CD14-positive monocyte (primary cell): ENCODE results near the gene ENTHD1. TPM values are rescaled to one million over a fixed set of nuclear protein-coding genes. Genes with fewer than 3 reads are reported as not detected.

ENCODE experiments used
- DNase-seq, 3 donors: peaks; one replicate each; pipeline ENCODE4 v3.0.0-alpha.2; 2011 to 2022
- H2AFZ ChIP-seq: 2 replicates; pipeline ENCODE4 v1.6.0; 2012; ENCODE audit warnings: mild to moderate bottlenecking, low read depth, low read length, inconsistent platforms; ENCODE audit not compliant: insufficient read depth, poor library complexity, severe bottlenecking
- H3K27ac ChIP-seq, 2 donors: 1 replicate in 1 of 2; 2 replicates in 1 of 2; pipeline ENCODE4 v1.5.1; 2012 to 2013; ENCODE audit warnings: low read length in 2 of 2, control low read depth in 1 of 2, inconsistent platforms in 1 of 2, low read depth in 1 of 2, mild to moderate bottlenecking in 1 of 2
- H3K27me3 ChIP-seq, 2 donors: one replicate each; pipeline versions ENCODE4 v1.6.0 to v1.6.1; 2011 to 2013; ENCODE audit warnings: low read length in 2 of 2; ENCODE audit not compliant: control insufficient read depth in 2 of 2, insufficient read depth in 2 of 2
- H3K36me3 ChIP-seq, 2 donors: replicated peaks in 1 of 2; 1 replicate in 1 of 2; 2 replicates in 1 of 2; pipeline versions ENCODE4 v1.5.1 to v1.6.1; 2012 to 2013; ENCODE audit warnings: low read length in 2 of 2, control low read depth in 1 of 2, inconsistent platforms in 1 of 2, mild to moderate bottlenecking in 1 of 2; ENCODE audit not compliant: insufficient read depth in 2 of 2, control insufficient read depth in 1 of 2
- H3K4me1 ChIP-seq, 2 donors: 1 replicate in 1 of 2; 2 replicates in 1 of 2; pipeline versions ENCODE4 v1.5.1 to v1.6.1; 2012 to 2013; ENCODE audit warnings: low read length in 2 of 2, control low read depth in 1 of 2, inconsistent platforms in 1 of 2, mild to moderate bottlenecking in 1 of 2, moderate library complexity in 1 of 2; ENCODE audit not compliant: insufficient read depth in 2 of 2, control insufficient read depth in 1 of 2
- H3K4me2 ChIP-seq: replicated peaks from 2 replicates; pipeline ENCODE3; 2012; ENCODE audit warnings: low read length, moderate library complexity, mild to moderate bottlenecking; ENCODE audit not compliant: poor library complexity, severe bottlenecking; ENCODE audit errors: extremely low read depth
- H3K4me3 ChIP-seq, 3 experiments: fragments of 200-600 bp in 1 of 3; sonication (generic) in 1 of 3; replicated peaks in 1 of 3; 1 replicate in 2 of 3; 2 replicates in 1 of 3; pipeline ENCODE4 v1.5.1; 2011 to 2013; ENCODE audit warnings: low read length in 3 of 3, mild to moderate bottlenecking in 3 of 3, control low read depth in 2 of 3, low read depth in 2 of 3, inconsistent platforms in 1 of 3, moderate library complexity in 1 of 3
- H3K79me2 ChIP-seq: 2 replicates; pipeline ENCODE4 v1.6.0; 2012; ENCODE audit warnings: mild to moderate bottlenecking, control low read depth, inconsistent platforms, low read length, moderate library complexity; ENCODE audit not compliant: insufficient read depth
- H3K9ac ChIP-seq: 2 replicates; pipeline ENCODE4 v1.6.0; 2017; ENCODE audit warnings: low read length, mild to moderate bottlenecking; ENCODE audit not compliant: insufficient read depth, poor library complexity, severe bottlenecking
- H3K9me3 ChIP-seq, 2 donors: replicated peaks in 1 of 2; 1 replicate in 1 of 2; 2 replicates in 1 of 2; pipeline versions ENCODE4 v1.5.1 to v1.6.1; 2012 to 2013; ENCODE audit warnings: low read length in 2 of 2, control low read depth in 1 of 2; ENCODE audit not compliant: control insufficient read depth in 1 of 2, insufficient read depth in 1 of 2
- H4K20me1 ChIP-seq: 2 replicates; pipeline ENCODE4 v1.6.0; 2012; ENCODE audit warnings: mild to moderate bottlenecking, low read length, control low read depth, moderate library complexity; ENCODE audit not compliant: insufficient read depth
- H3K27ac Mint-ChIP-seq, 7 donors: one replicate each; pipeline ENCODE4 v1.8.0; 2020; ENCODE audit warnings: mild to moderate bottlenecking in 7 of 7, mixed read lengths in 7 of 7, moderate library complexity in 6 of 7, inconsistent platforms in 2 of 7
- H3K27me3 Mint-ChIP-seq, 3 donors: one replicate each; pipeline ENCODE4 v1.8.0; 2021 to 2022; ENCODE audit warnings: low read depth in 3 of 3, mild to moderate bottlenecking in 3 of 3, mixed read lengths in 3 of 3, moderate library complexity in 3 of 3, inconsistent platforms in 1 of 3
- H3K36me3 Mint-ChIP-seq, 2 donors: one replicate each; pipeline ENCODE4 v1.8.0; 2020; ENCODE audit warnings: mixed read lengths in 2 of 2, inconsistent platforms in 1 of 2, mild to moderate bottlenecking in 1 of 2
- H3K4me1 Mint-ChIP-seq: one replicate; pipeline ENCODE4 v1.8.0; 2020; ENCODE audit warnings: mild to moderate bottlenecking, mixed read lengths
- H3K4me3 Mint-ChIP-seq, 2 donors: one replicate each; pipeline ENCODE4 v1.8.0; 2020; ENCODE audit warnings: mild to moderate bottlenecking in 2 of 2, mixed read lengths in 2 of 2, moderate library complexity in 1 of 2
- H3K9me3 Mint-ChIP-seq, 7 donors: one replicate each; pipeline ENCODE4 v1.8.0; 2020 to 2022; ENCODE audit warnings: mixed read lengths in 7 of 7, mild to moderate bottlenecking in 6 of 7, moderate library complexity in 6 of 7, inconsistent platforms in 2 of 7
- WGBS: methylation state at CpG from one replicate; pipeline ENCODE4 v1.1.5; 2013; ENCODE audit warnings: missing lambda C conversion rate; ENCODE audit not compliant: insufficient coverage; 5-methylcytosine and 5-hydroxymethylcytosine counted together
- intact Hi-C, 2 donors: fragments of 100-400 bp; cut with micrococcal nuclease; formaldehyde crosslinking; loops; one replicate each; pipeline versions ENCODE4 v1.15.0 to v1.15.1; 2023
- polyA plus RNA-seq, 3 donors: library from polyadenylated mRNA; depleted of rRNA in 1 of 3; unstranded in 2 of 3; stranded (reverse) in 1 of 3; fragments of 300-500 nt in 2 of 3; fragments of >200 nt in 1 of 3; fragmentation: Illumina TruSeq in 2 of 3; gene quantifications; 1 replicate in 2 of 3; 2 replicates in 1 of 3; pipeline ENCODE4 v1.2.3, GENCODE V29; 2012 to 2021
- TF ChIP-seq, protein P1 (sequence below): fragments of 200-600 bp; IDR thresholded peaks from one replicate; pipeline ENCODE4 v1.8.0; 2022; ENCODE audit warnings: antibody characterized with exemption, mild to moderate bottlenecking

The ENTHD1 gene
- polyA plus RNA-seq, 3 donors = not detected

DNA sequence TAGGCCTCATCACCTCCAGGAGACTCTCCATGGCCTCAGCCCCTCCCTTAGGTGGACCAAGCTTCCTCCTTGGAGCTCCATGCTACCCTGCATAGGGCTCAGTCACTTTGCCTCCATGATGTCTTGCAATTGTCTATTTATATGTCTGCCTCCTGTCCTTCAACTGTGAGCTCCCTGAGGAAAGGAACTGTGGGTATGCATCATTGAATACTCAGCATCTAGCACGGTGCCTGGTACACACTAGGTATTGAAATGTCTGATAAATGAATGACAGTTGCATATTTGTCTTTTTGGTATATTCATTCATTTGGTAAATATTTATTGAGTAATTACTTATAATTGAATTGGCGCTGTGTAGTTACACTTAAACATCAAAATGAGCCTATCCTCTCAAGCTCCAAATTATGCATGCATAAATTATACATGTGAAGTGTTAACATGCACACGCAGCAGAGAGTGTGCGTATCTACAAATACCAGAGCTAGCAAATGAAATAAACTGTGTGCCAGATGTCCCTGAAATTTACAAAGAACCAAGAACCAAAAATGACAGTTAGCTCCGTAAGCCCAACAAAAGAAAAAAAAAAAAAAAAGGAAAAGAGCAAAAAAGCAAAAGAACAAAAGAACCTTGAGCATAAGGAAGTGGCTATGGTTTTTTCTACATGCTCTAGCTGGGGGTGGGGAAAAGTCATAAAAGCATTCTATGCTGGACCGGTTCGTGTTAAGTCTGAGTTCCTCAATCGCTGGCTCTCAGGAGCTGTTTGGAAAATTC lies 32.5 kb upstream of the ENTHD1 start:
- no peaks in the 10 kb centered on the region for H3K27me3 ChIP-seq
- no peaks in the 10 kb centered on the region for H3K79me2 ChIP-seq
- no peak overlapping the region for H3K9ac ChIP-seq
- 36% methylated on average over 5 of the region's 8 CpGs for WGBS
- H3K4me1 Mint-ChIP-seq = peaks cover 27% of the 10 kb centered on the region
- H3K27ac ChIP-seq = no peak overlapping the region
- no peaks in the 10 kb centered on the region for H3K36me3 Mint-ChIP-seq
- H3K9me3 Mint-ChIP-seq = no peaks in the 10 kb centered on the region
- peaks cover 0 to 5% (median 0%) of the 10 kb centered on the region in 3 donors for H3K27me3 Mint-ChIP-seq
- H3K36me3 ChIP-seq = no peaks in the 10 kb centered on the region
- no peak for DNase-seq
- H3K4me3 Mint-ChIP-seq = no peak overlapping the region
- intact Hi-C loops = no loop called here
- H3K4me3 ChIP-seq = no peak overlapping the region
- H4K20me1 ChIP-seq = no peaks in the 10 kb centered on the region
- H3K9me3 ChIP-seq = no peaks in the 10 kb centered on the region
- no peak overlapping the region for H3K4me2 ChIP-seq
- H2AFZ ChIP-seq = no peak overlapping the region
- peaks cover 29 to 38% of the 10 kb centered on the region in 2 donors for H3K4me1 ChIP-seq
- TF ChIP-seq, protein P1, sequence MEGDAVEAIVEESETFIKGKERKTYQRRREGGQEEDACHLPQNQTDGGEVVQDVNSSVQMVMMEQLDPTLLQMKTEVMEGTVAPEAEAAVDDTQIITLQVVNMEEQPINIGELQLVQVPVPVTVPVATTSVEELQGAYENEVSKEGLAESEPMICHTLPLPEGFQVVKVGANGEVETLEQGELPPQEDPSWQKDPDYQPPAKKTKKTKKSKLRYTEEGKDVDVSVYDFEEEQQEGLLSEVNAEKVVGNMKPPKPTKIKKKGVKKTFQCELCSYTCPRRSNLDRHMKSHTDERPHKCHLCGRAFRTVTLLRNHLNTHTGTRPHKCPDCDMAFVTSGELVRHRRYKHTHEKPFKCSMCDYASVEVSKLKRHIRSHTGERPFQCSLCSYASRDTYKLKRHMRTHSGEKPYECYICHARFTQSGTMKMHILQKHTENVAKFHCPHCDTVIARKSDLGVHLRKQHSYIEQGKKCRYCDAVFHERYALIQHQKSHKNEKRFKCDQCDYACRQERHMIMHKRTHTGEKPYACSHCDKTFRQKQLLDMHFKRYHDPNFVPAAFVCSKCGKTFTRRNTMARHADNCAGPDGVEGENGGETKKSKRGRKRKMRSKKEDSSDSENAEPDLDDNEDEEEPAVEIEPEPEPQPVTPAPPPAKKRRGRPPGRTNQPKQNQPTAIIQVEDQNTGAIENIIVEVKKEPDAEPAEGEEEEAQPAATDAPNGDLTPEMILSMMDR = no peak
- no peak overlapping the region for H3K27ac Mint-ChIP-seq

DNA sequence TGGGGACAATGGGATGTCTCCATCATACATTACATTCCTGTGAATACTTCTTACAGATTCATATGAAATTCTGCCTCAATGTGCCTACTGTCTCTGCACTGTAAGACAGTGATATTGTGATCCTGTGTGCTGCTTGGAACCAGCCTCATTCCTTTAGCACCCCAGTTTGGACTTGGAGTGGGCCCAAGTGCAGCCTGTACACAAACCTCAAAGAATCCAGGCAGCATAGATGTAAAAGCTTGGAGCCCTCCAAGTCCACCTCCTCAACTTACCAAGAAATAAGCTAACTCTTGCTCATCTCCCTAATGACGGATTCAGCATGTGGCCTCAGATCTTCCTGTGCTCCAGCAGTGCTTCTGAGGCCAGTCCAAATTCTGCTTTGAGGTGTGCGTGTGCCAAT lies 31.7 kb upstream of the ENTHD1 start:
- H3K36me3 ChIP-seq = no peaks in the 10 kb centered on the region
- H3K27ac ChIP-seq = no peak overlapping the region
- H3K27me3 ChIP-seq = no peaks in the 10 kb centered on the region
- H3K4me3 Mint-ChIP-seq = no peak overlapping the region
- no peaks in the 10 kb centered on the region for H3K9me3 ChIP-seq
- peaks cover 0 to 5% (median under 1%) of the 10 kb centered on the region in 3 donors for H3K27me3 Mint-ChIP-seq
- no peaks in the 10 kb centered on the region for H4K20me1 ChIP-seq
- no peak overlapping the region for H2AFZ ChIP-seq
- no CpG with 5 or more reads among the region's 2 CpGs for WGBS
- H3K4me1 Mint-ChIP-seq = peaks cover 27% of the 10 kb centered on the region
- H3K9me3 Mint-ChIP-seq = no peaks in the 10 kb centered on the region
- H3K9ac ChIP-seq = no peak overlapping the region
- H3K36me3 Mint-ChIP-seq = no peaks in the 10 kb centered on the region
- H3K4me1 ChIP-seq = peaks cover 23 to 32% of the 10 kb centered on the region in 2 donors
- no peak overlapping the region for H3K27ac Mint-ChIP-seq
- H3K4me2 ChIP-seq = no peak overlapping the region
- TF ChIP-seq, protein P1 = no peak
- intact Hi-C loops = no loop called here
- no peaks in the 10 kb centered on the region for H3K79me2 ChIP-seq
- DNase-seq = no peak
- H3K4me3 ChIP-seq = no peak overlapping the region
